Measurements from ENCODE around the gene HMGXB3.

- TF ChIP-seq SP1 (IDR thresholded peaks at IDR 0.05) = no peak
- TF ChIP-seq CTCF (IDR thresholded peaks at IDR 0.05; ENCODE audit: low read depth, low read length, missing input control) = no peak
- no peak for TF ChIP-seq YY1 (IDR thresholded peaks at IDR 0.05)
- TF ChIP-seq ATF3 (IDR thresholded peaks at IDR 0.05) = no peak
- no peak for TF ChIP-seq TAF1 (conservative IDR thresholded peaks at IDR 0.05)
- TF ChIP-seq FOXA2 (IDR thresholded peaks at IDR 0.05) = no peak
- TF ChIP-seq REST (IDR thresholded peaks at IDR 0.05) = no peak
- no peak for TF ChIP-seq MAX (IDR thresholded peaks at IDR 0.05)
- no peak for TF ChIP-seq RAD21 (IDR thresholded peaks at IDR 0.05)
- no peak for TF ChIP-seq RXRA (IDR thresholded peaks at IDR 0.05)
- no peak for TF ChIP-seq JUND (IDR thresholded peaks at IDR 0.05)
- TF ChIP-seq EGR1 (IDR thresholded peaks at IDR 0.05; ENCODE audit: low read depth in 2 of 2) = no peak
Observed at GRCh38 chr5:150077060-150077459, 76.5 kb downstream of the HMGXB3 start.
